ENCODE measurements around the gene ADARB1. TPM values are rescaled to one million over a fixed set of nuclear protein-coding genes. Genes with fewer than 3 reads are reported as not detected.

Gene ADARB1
- polyA plus RNA-seq, 4 donors: 1.1 to 8.3 (median 3.8) TPM

DNA sequence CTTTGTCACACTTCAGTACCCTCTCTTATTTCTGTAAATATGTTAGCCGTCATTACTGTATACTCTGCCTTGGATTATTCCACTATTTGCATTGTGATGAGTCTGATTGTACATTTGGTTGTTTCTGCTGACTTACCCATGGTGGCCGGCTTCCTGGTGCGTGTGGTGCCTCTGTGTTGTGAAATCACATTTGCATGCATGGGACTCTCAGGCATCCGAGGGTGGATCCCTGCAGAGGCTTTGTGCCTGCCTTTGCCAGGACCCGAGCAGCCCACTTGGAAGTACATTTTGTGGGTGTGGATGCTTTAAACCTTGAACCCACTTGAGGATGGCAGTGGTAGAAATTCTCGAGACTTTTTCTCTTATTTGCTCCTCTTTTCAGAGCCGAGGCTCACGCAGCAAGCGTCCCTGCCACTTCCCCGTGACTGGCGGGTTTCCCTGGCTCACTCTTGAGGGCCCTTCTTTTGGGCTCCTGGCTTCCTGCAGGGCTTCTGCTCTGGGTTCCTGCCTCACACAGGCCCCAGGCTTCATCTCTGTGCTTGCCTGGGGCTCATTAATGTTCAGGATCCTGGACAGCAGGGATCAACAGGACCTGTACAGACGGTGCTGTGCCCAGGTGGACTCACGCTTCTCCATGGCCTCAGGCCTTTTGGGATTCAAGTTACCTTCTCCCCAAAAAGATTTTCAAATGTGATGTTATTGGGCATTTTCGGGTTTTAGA lies 176.7 kb downstream of the ADARB1 start:
- H3K27me3 ChIP-seq (ENCODE audit: control insufficient read depth in 3 of 3, insufficient read depth in 3 of 3, low read length in 3 of 3): peaks cover 0 to 2% (median 0%) of the 10 kb centered on the region in 3 donors
- FAIRE-seq: no peak
- no peaks in the 10 kb centered on the region for H3K36me3 ChIP-seq (ENCODE audit: control insufficient read depth in 3 of 3, insufficient read depth in 2 of 3, low read depth in 1 of 3, low read length in 3 of 3)
- H3K4me1 ChIP-seq (ENCODE audit: control insufficient read depth in 3 of 3, insufficient read depth in 2 of 3, low read depth in 1 of 3, low read length in 2 of 3): no peaks in the 10 kb centered on the region
- no peak overlapping the region for H3K4me3 ChIP-seq (ENCODE audit: low read depth in 1 of 3, low read length in 3 of 3)
- DNase-seq: no peak
- no peak overlapping the region for H3K27ac ChIP-seq (ENCODE audit: low read depth in 1 of 3, low read length in 2 of 3)
- H3K9me3 ChIP-seq (ENCODE audit: control insufficient read depth in 2 of 2, insufficient read depth in 1 of 2, low read depth in 1 of 2, low read length in 1 of 2): no peaks in the 10 kb centered on the region
- WGBS, 3 donors: 78 to 91% (median 86%) methylated on average over 14 of the region's 14 CpGs

DNA sequence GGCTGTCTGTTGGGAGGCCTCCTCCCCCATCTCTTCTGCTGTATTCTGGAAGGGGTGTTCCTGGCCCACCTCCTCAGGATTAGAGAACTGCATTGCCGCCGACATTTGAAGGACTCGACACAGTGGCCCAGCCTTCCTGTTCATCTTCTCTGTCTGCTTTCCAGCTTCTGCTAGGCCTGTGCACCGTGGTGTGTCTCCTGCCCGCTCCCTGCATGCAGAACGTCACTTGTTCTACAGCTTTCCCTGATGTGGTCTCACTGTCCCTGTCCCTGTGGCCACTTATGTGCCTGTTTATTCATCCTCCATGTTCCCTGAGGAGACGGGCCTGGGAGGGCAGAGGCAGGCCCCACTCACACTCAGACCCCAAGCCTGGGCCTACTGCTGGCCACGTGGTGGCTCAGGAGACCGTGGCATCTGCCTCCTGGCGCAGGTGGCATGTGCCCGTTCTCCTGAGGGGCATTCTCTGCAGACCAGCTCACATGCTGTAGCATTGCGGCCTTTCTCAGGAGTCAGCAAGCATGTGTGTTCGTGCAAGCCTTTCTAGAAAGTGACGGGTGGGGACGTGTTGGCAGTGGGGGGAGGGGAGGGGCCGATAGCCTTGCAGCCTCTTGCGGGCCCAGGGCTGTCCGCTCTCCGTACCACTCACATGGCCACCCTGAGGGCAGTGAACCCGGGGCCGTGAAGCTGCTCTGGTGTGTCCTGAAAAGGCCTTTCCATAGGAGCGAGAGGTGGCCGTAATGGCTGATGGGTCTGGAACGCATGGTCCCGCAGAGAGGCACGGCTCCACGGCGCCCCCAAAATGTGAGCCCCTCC lies 177.5 kb downstream of the ADARB1 start:
- no peaks in the 10 kb centered on the region for H3K9me3 ChIP-seq (ENCODE audit: control insufficient read depth in 2 of 2, insufficient read depth in 1 of 2, low read depth in 1 of 2, low read length in 1 of 2)
- FAIRE-seq: no peak
- DNase-seq: no peak
- H3K27ac ChIP-seq (ENCODE audit: low read depth in 1 of 3, low read length in 2 of 3): no peak overlapping the region
- no peak overlapping the region for H3K4me3 ChIP-seq (ENCODE audit: low read depth in 1 of 3, low read length in 3 of 3)
- WGBS, 3 donors: 90 to 95% (median 91%) methylated on average over 28 of the region's 28 CpGs
- no peaks in the 10 kb centered on the region for H3K36me3 ChIP-seq (ENCODE audit: control insufficient read depth in 3 of 3, insufficient read depth in 2 of 3, low read depth in 1 of 3, low read length in 3 of 3)
- peaks cover 0 to 5% (median 0%) of the 10 kb centered on the region in 3 donors for H3K4me1 ChIP-seq (ENCODE audit: control insufficient read depth in 3 of 3, insufficient read depth in 2 of 3, low read depth in 1 of 3, low read length in 2 of 3)
- peaks cover 0 to under 1% (median 0%) of the 10 kb centered on the region in 3 donors for H3K27me3 ChIP-seq (ENCODE audit: control insufficient read depth in 3 of 3, insufficient read depth in 3 of 3, low read length in 3 of 3)

DNA sequence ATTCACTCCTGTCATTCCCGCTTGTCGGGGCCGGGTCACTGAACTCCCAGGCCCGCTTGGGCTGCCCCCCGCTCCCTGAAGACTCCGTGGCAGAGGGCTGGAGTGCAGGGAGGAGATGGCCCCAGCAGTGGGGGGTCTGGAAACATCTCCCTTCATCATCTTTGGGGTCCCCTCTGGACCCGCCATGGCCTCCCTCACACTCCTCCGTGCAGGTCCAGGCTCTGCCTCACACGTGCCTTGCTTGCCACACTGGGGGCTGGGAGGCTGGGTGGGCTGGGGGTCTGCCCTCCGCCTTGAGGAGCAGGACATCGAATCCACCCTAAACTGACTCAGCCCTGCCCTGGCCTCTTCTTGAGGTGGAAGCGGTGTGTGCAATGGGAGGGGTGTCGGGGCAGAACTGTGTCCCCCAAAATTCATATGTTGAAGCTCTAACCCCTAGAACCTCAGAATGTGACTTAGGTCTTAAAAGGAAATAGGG lies 178.1 kb downstream of the ADARB1 start:
- DNase-seq: no peak
- Histone ChIP-seq H3K36me3 (ENCODE audit: control insufficient read depth in 3 of 3, insufficient read depth in 2 of 3, low read depth in 1 of 3, low read length in 3 of 3) (no peaks in the 10 kb centered on the region), H3K4me3 (ENCODE audit: low read depth in 1 of 3, low read length in 3 of 3) (no peak overlapping the region), H3K27me3 (ENCODE audit: control insufficient read depth in 3 of 3, insufficient read depth in 3 of 3, low read length in 3 of 3) (peaks cover 0 to 5% (median 0%) of the 10 kb centered on the region in 3 donors), H3K9me3 (ENCODE audit: control insufficient read depth in 2 of 2, insufficient read depth in 1 of 2, low read depth in 1 of 2, low read length in 1 of 2) (no peaks in the 10 kb centered on the region), H3K27ac (ENCODE audit: low read depth in 1 of 3, low read length in 2 of 3) (no peak overlapping the region), H3K4me1 (ENCODE audit: control insufficient read depth in 3 of 3, insufficient read depth in 2 of 3, low read depth in 1 of 3, low read length in 2 of 3) (peaks cover 0 to 5% (median 0%) of the 10 kb centered on the region in 3 donors)
- no peak for FAIRE-seq
- 90 to 95% (median 91%) methylated on average over 13 of the region's 13 CpGs for WGBS, 3 donors

DNA sequence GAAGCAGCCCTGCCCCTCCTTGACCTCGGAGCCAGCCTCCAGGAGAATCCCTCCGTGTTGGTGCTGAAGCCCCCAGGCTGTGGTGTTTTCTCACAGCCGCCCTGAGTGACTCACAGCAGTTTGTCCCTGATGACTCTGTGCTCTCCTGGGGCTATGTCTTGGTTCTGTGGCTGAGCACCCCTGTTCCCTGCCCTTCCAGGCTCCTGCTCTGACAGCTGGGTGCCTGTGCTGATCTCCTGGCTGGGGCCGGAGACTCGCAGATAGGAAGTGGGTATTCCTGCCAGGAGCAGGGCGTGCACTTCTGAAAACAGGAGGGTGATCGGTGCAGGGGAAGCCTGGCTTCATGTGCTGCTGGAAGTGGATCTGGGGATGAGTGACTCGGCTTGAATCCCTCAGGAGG lies 178.8 kb downstream of the ADARB1 start:
- Histone ChIP-seq H3K9me3 (ENCODE audit: control insufficient read depth in 2 of 2, insufficient read depth in 1 of 2, low read depth in 1 of 2, low read length in 1 of 2) (no peaks in the 10 kb centered on the region), H3K4me3 (ENCODE audit: low read depth in 1 of 3, low read length in 3 of 3) (no peak overlapping the region), H3K4me1 (ENCODE audit: control insufficient read depth in 3 of 3, insufficient read depth in 2 of 3, low read depth in 1 of 3, low read length in 2 of 3) (peaks cover 0 to 5% (median 0%) of the 10 kb centered on the region in 3 donors), H3K36me3 (ENCODE audit: control insufficient read depth in 3 of 3, insufficient read depth in 2 of 3, low read depth in 1 of 3, low read length in 3 of 3) (no peaks in the 10 kb centered on the region), H3K27me3 (ENCODE audit: control insufficient read depth in 3 of 3, insufficient read depth in 3 of 3, low read length in 3 of 3) (peaks cover 0 to 11% (median 0%) of the 10 kb centered on the region in 3 donors), H3K27ac (ENCODE audit: low read depth in 1 of 3, low read length in 2 of 3) (no peak overlapping the region)
- DNase-seq (no peak), FAIRE-seq (no peak)
- 18 to 46% (median 23%) methylated on average over 8 of the region's 8 CpGs for WGBS, 3 donors

DNA sequence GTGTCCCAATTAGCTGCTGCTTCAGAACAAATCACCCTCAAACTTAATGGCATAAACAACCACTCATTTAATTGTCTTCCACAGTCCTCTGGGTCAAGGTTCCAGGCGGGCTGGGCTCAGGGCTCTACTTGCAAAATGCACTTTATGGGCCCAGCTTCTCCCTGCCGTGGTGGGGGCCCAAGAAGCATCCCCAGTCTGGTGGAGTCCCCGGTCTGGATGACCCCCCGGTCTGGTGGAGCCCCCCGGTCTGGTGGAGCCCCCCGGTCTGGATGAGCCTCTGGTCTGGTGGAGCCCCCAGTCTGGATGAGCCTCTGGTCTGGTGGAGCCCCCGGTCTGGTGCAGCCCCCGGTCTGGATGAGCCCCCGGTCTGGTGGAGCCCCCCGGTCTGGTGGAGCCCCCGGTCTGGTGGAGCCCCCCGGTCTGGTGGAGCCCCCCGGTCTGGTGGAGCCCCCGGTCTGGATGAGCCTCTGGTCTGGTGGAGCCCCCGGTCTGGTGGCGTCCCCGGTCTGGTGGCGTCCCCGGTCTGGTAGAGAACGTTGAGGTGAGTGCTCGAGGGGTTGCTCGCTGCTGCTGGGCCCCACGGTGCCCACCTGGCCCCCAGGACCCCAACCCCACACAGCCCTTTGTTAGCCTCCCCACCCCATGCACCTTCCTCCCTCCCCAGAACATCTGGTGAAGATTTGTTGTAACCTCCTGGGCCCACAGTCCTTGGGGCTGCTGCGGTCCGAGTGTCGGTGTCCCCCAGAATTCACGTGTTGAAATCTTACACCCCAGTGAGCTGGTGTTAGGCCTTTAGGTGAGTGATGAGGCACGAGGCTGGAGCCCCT lies 179.5 kb downstream of the ADARB1 start:
- Histone ChIP-seq H3K36me3 (ENCODE audit: control insufficient read depth in 3 of 3, insufficient read depth in 2 of 3, low read depth in 1 of 3, low read length in 3 of 3) (no peaks in the 10 kb centered on the region), H3K4me1 (ENCODE audit: control insufficient read depth in 3 of 3, insufficient read depth in 2 of 3, low read depth in 1 of 3, low read length in 2 of 3) (peaks cover 0 to 5% (median 0%) of the 10 kb centered on the region in 3 donors), H3K9me3 (ENCODE audit: control insufficient read depth in 2 of 2, insufficient read depth in 1 of 2, low read depth in 1 of 2, low read length in 1 of 2) (no peaks in the 10 kb centered on the region), H3K4me3 (ENCODE audit: low read depth in 1 of 3, low read length in 3 of 3) (no peak overlapping the region), H3K27me3 (ENCODE audit: control insufficient read depth in 3 of 3, insufficient read depth in 3 of 3, low read length in 3 of 3) (peaks cover 0 to 15% (median 2%) of the 10 kb centered on the region in 3 donors), H3K27ac (ENCODE audit: low read depth in 1 of 3, low read length in 2 of 3) (no peak overlapping the region)
- DNase-seq (no peak), FAIRE-seq (no peak)
- 76 to 89% (median 82%) methylated on average over 24 to 28 of the region's 28 CpGs for WGBS, 3 donors

DNA sequence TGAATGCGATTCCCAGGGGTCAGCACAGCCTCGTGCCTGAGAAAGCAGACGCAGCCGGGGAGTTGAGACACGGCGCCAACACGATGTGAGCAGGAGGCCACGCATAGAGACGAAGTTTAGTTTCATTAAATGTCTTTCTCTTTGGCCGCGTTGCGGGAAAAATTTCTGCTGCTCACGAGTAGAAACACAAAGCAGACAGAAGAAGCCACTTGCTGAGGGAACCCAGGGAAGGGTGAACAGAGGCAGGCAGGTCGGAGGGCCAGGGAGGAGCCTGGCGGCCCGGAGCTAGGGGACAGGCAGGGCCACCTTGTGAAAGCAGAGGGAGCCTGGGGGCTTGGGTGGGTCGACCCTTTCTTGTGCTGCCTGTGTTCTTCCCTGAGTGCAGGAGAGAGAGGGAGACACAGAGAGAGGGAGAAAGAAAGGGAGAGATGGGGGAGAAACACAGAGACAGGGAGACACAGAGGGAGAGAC lies 180.1 kb downstream of the ADARB1 start:
- WGBS, 3 donors: 78 to 84% (median 84%) methylated on average over 17 of the region's 17 CpGs
- FAIRE-seq (no peak), DNase-seq (no peak)
- H3K4me1 ChIP-seq (ENCODE audit: control insufficient read depth in 3 of 3, insufficient read depth in 2 of 3, low read depth in 1 of 3, low read length in 2 of 3): peaks cover 0 to 5% (median 0%) of the 10 kb centered on the region in 3 donors
- no peak overlapping the region for H3K27ac ChIP-seq (ENCODE audit: low read depth in 1 of 3, low read length in 2 of 3)
- H3K36me3 ChIP-seq (ENCODE audit: control insufficient read depth in 3 of 3, insufficient read depth in 2 of 3, low read depth in 1 of 3, low read length in 3 of 3): no peaks in the 10 kb centered on the region
- H3K4me3 ChIP-seq (ENCODE audit: low read depth in 1 of 3, low read length in 3 of 3): no peak overlapping the region
- peaks cover 0 to 15% (median 2%) of the 10 kb centered on the region in 3 donors for H3K27me3 ChIP-seq (ENCODE audit: control insufficient read depth in 3 of 3, insufficient read depth in 3 of 3, low read length in 3 of 3)
- H3K9me3 ChIP-seq (ENCODE audit: control insufficient read depth in 2 of 2, insufficient read depth in 1 of 2, low read depth in 1 of 2, low read length in 1 of 2): no peaks in the 10 kb centered on the region

DNA sequence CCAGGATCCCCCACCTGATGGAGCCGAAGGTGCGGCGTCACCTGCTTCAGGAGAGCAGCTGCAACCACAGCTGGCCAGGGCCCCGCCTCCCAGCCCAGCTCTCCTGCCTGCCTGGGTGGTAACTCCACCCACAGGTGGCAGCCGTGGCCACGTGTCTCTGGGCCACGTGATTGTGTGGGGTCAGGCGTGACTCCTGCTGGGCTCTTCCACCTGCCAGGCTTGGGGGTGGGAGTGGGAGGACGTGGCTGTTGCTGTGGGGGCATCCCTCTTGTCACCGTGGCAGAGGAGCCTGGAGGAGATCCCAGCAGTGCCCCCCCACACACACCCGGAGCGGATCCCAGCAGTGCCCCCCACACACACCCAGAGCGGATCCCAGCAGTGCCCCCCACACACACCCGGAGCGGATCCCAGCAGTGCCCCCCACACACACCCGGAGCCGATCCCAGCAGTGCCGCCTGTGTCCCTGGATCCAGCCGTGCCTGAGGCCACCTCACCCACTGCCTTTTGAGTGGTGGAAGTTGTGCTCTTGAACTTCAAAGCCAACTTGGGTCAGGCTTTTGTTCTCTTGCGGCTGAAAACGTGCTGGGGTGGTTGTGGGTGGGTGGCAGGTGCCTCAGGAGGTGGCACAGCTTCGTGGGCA lies 181.1 kb downstream of the ADARB1 start:
- peak overlapping the region in 1 of 3 donors; percentile 33 for H3K4me3 ChIP-seq (ENCODE audit: low read depth in 1 of 3, low read length in 3 of 3)
- H3K27ac ChIP-seq (ENCODE audit: low read depth in 1 of 3, low read length in 2 of 3): no peak overlapping the region
- no peaks in the 10 kb centered on the region for H3K36me3 ChIP-seq (ENCODE audit: control insufficient read depth in 3 of 3, insufficient read depth in 2 of 3, low read depth in 1 of 3, low read length in 3 of 3)
- DNase-seq (peak in 1 of 2 donors; percentile 78), FAIRE-seq (no peak)
- H3K27me3 ChIP-seq (ENCODE audit: control insufficient read depth in 3 of 3, insufficient read depth in 3 of 3, low read length in 3 of 3): peaks cover 0 to 15% (median 2%) of the 10 kb centered on the region in 3 donors
- peaks cover 0 to 5% (median 0%) of the 10 kb centered on the region in 3 donors for H3K4me1 ChIP-seq (ENCODE audit: control insufficient read depth in 3 of 3, insufficient read depth in 2 of 3, low read depth in 1 of 3, low read length in 2 of 3)
- no peaks in the 10 kb centered on the region for H3K9me3 ChIP-seq (ENCODE audit: control insufficient read depth in 2 of 2, insufficient read depth in 1 of 2, low read depth in 1 of 2, low read length in 1 of 2)
- 45 to 74% (median 46%) methylated on average over 21 to 22 of the region's 22 CpGs for WGBS, 3 donors
